IMR-90 (cell line): ENCODE measurements around the gene CFD. TPM values are rescaled to one million over a fixed set of nuclear protein-coding genes. Genes with fewer than 3 reads are reported as not detected.

Experiments
- ATAC-seq: fragments of 200-7000 bp; cut with Tn5 transposase; 2 replicates; pipeline ENCODE4 v1.9.1; 2020; ENCODE audit warnings: low read depth, mild to moderate bottlenecking, moderate library complexity
- BruUV-seq: library from RNA; stranded (reverse); fragments of 400-500 nt; replicated peaks from 2 replicates; lab custom pipeline; 2021; lab: Mats Ljungman, UMichigan
- CTCF ChIA-PET: fragments of 300-600 bp; formaldehyde crosslinking; extraction: SDS; loops from one replicate; lab custom pipeline; 2021; ENCODE audit warnings: antibody characterized with exemption; lab: Yijun Ruan, JAX
- POLR2A ChIA-PET: fragments of 300-600 bp; sonication (Branson Sonifier 250); formaldehyde crosslinking; loops from one replicate; lab custom pipeline; 2022; ENCODE audit warnings: antibody characterized with exemption; ENCODE audit not compliant: unreplicated experiment; lab: Charles Lee
- DNase-seq: peaks from one replicate; pipeline ENCODE4 v3.0.0; 2013
- H2AFZ ChIP-seq: replicated peaks from 2 replicates; pipeline ENCODE3; 2013; ENCODE audit warnings: low read length, mild to moderate bottlenecking; ENCODE audit not compliant: poor library complexity
- H2AK5ac ChIP-seq: 2 replicates; pipeline ENCODE4 v1.6.1; 2013; ENCODE audit warnings: low read depth, low read length, inconsistent platforms
- H2AK9ac ChIP-seq: replicated peaks from 2 replicates; pipeline ENCODE3; 2013; ENCODE audit warnings: mild to moderate bottlenecking, low read depth, low read length, moderate library complexity; ENCODE audit not compliant: poor library complexity
- H2BK120ac ChIP-seq: 2 replicates; pipeline ENCODE4 v1.6.1; 2013; ENCODE audit warnings: low read depth, low read length, inconsistent platforms
- H2BK15ac ChIP-seq: 3 replicates; pipeline ENCODE4 v1.6.1; 2013; ENCODE audit warnings: low read depth, low read length, inconsistent platforms
- H2BK20ac ChIP-seq: 2 replicates; pipeline ENCODE4 v1.6.1; 2013; ENCODE audit warnings: low read depth, mild to moderate bottlenecking, inconsistent platforms, low read length, moderate library complexity
- H2BK5ac ChIP-seq: 2 replicates; pipeline ENCODE4 v1.6.1; 2013; ENCODE audit warnings: mild to moderate bottlenecking, low read depth, low read length, inconsistent platforms; ENCODE audit not compliant: poor library complexity, severe bottlenecking
- H3K14ac ChIP-seq: replicated peaks from 2 replicates; pipeline ENCODE4 v1.6.1; 2013; ENCODE audit warnings: low read depth, low read length, inconsistent platforms
- H3K18ac ChIP-seq: 2 replicates; pipeline ENCODE4 v1.6.1; 2013; ENCODE audit warnings: low read depth, low read length, control low read depth
- H3K23ac ChIP-seq: 2 replicates; pipeline ENCODE4 v1.6.1; 2013; ENCODE audit warnings: low read depth, low read length, inconsistent platforms
- H3K27ac ChIP-seq: 2 replicates; pipeline ENCODE4 v1.5.1; 2013; ENCODE audit warnings: mild to moderate bottlenecking, control low read depth, low read length; ENCODE audit not compliant: insufficient read depth
- H3K27me3 ChIP-seq: 2 replicates; pipeline ENCODE4 v1.6.1; 2013; ENCODE audit warnings: low read length; ENCODE audit not compliant: control insufficient read depth, insufficient read depth
- H3K36me3 ChIP-seq: 2 replicates; pipeline ENCODE4 v1.6.1; 2013; ENCODE audit warnings: low read length, mixed read lengths; ENCODE audit not compliant: control insufficient read depth, insufficient read depth
- H3K4ac ChIP-seq: 2 replicates; pipeline ENCODE4 v1.6.1; 2013; ENCODE audit warnings: low read depth, low read length, inconsistent platforms
- H3K4me1 ChIP-seq: 2 replicates; pipeline ENCODE4 v1.6.1; 2013; ENCODE audit warnings: low read length, mixed read lengths; ENCODE audit not compliant: control insufficient read depth, insufficient read depth
- H3K4me2 ChIP-seq: 2 replicates; pipeline ENCODE4 v1.6.1; 2013; ENCODE audit warnings: low read depth, mild to moderate bottlenecking, control low read depth, low read length, moderate library complexity
- H3K4me3 ChIP-seq: 2 replicates; pipeline ENCODE4 v1.5.1; 2013; ENCODE audit warnings: low read depth, mild to moderate bottlenecking, control low read depth, low read length, moderate library complexity; ENCODE audit not compliant: insufficient read depth
- H3K56ac ChIP-seq: 2 replicates; pipeline ENCODE4 v1.6.1; 2013; ENCODE audit warnings: low read length, inconsistent platforms; ENCODE audit not compliant: insufficient read depth; ENCODE audit errors: extremely low read depth
- H3K79me1 ChIP-seq, 2 experiments: 2 replicates each; pipeline ENCODE4 v1.6.1; 2013; ENCODE audit warnings: low read length in 2 of 2, inconsistent platforms in 1 of 2, low read depth in 1 of 2
- H3K9ac ChIP-seq: 2 replicates; pipeline ENCODE4 v1.6.1; 2013; ENCODE audit warnings: low read depth, low read length, control low read depth
- H3K9me1 ChIP-seq: 2 replicates; pipeline ENCODE4 v1.6.1; 2013; ENCODE audit warnings: low read length, inconsistent platforms; ENCODE audit not compliant: insufficient read depth
- H3K9me3 ChIP-seq: 2 replicates; pipeline ENCODE4 v1.6.1; 2013; ENCODE audit warnings: low read length; ENCODE audit not compliant: control insufficient read depth, insufficient read depth
- H4K20me1 ChIP-seq: 2 replicates; pipeline ENCODE4 v1.6.1; 2013; ENCODE audit warnings: low read length, inconsistent platforms; ENCODE audit not compliant: insufficient read depth
- H4K5ac ChIP-seq: 2 replicates; pipeline ENCODE4 v1.6.1; 2013; ENCODE audit warnings: mild to moderate bottlenecking, low read depth, low read length, control low read depth
- H4K8ac ChIP-seq, 2 experiments: 2 replicates each; pipeline ENCODE4 v1.6.1; 2013; ENCODE audit warnings: low read depth in 2 of 2, low read length in 2 of 2, control low read depth in 1 of 2, inconsistent platforms in 1 of 2
- H4K91ac ChIP-seq: 2 replicates; pipeline ENCODE4 v1.6.1; 2013; ENCODE audit warnings: low read depth, low read length, inconsistent platforms; ENCODE audit not compliant: insufficient read depth
- BHLHE40 ChIP-seq: fragments of 150-350 bp; IDR thresholded peaks from 2 replicates; pipeline ENCODE4 v1.6.1; 2016; ENCODE audit warnings: mild to moderate bottlenecking, low read depth, low read length
- CEBPB ChIP-seq: IDR thresholded peaks from 2 replicates; pipeline ENCODE4 v1.6.1; 2012; ENCODE audit warnings: low read depth, low read length, improper control_type of control experiment
- CHD1 ChIP-seq: IDR thresholded peaks from 2 replicates; pipeline ENCODE4 v1.6.1; 2012; ENCODE audit warnings: low read depth, low read length, improper control_type of control experiment
- FOS ChIP-seq: fragments of 150-350 bp; IDR thresholded peaks from 2 replicates; pipeline ENCODE4 v1.6.1; 2016; ENCODE audit warnings: low read depth, low read length
- MAFK ChIP-seq: IDR thresholded peaks from 2 replicates; pipeline ENCODE4 v1.6.1; 2012; ENCODE audit warnings: low read depth, low read length, improper control_type of control experiment
- MAZ ChIP-seq: IDR thresholded peaks from 2 replicates; pipeline ENCODE4 v1.6.1; 2012; ENCODE audit warnings: low read depth, mild to moderate bottlenecking, low read length, improper control_type of control experiment, moderate library complexity, borderline replicate concordance
- MXI1 ChIP-seq: IDR thresholded peaks from 2 replicates; pipeline ENCODE4 v1.6.1; 2012; ENCODE audit warnings: low read depth, mild to moderate bottlenecking, low read length, moderate library complexity, borderline replicate concordance
- POLR2A ChIP-seq: IDR thresholded peaks from 2 replicates; pipeline ENCODE4 v1.6.1; 2012; ENCODE audit warnings: mild to moderate bottlenecking, low read depth, low read length
- RCOR1 ChIP-seq: IDR thresholded peaks from 2 replicates; pipeline ENCODE4 v1.6.1; 2012; ENCODE audit warnings: mild to moderate bottlenecking, low read length, improper control_type of control experiment; ENCODE audit not compliant: insufficient replicate concordance
- RFX5 ChIP-seq: IDR thresholded peaks from 2 replicates; pipeline ENCODE4 v1.8.0; 2012; ENCODE audit warnings: low read depth, mild to moderate bottlenecking, low read length, moderate library complexity
- SMC3 ChIP-seq: fragments of 150-350 bp; IDR thresholded peaks from 2 replicates; pipeline ENCODE4 v1.6.1; 2016; ENCODE audit warnings: low read depth, mild to moderate bottlenecking, antibody characterized with exemption, low read length, moderate library complexity
- WGBS, 2 experiments: methylation state at CpG; one replicate each; pipeline versions ENCODE4 v1.1.5 to v1.1.7; 2013; ENCODE audit warnings: missing lambda C conversion rate in 2 of 2; ENCODE audit not compliant: insufficient read length in 1 of 2; ENCODE audit errors: extremely low coverage in 2 of 2; 5-methylcytosine and 5-hydroxymethylcytosine counted together
- dilution Hi-C: fragments of 300-500 bp; cut with HindIII; formaldehyde crosslinking; loops from one replicate; pipeline ENCODE4 v1.14.3; 2018; ENCODE audit warnings: low sequenced_read_pairs; ENCODE audit not compliant: unreplicated experiment
- in situ Hi-C: fragments of 300-500 bp; cut with MboI; formaldehyde crosslinking; loops from 3 replicates; pipeline ENCODE4 v1.14.3; 2019; ENCODE audit warnings: low sequenced_read_pairs, inconsistent platforms, mixed read lengths
- intact Hi-C: fragments of 100-400 bp; cut with micrococcal nuclease; formaldehyde crosslinking; loops from 2 replicates; pipeline ENCODE4 v1.10.0; 2022
- polyA plus RNA-seq, 3 experiments: library from polyadenylated mRNA; depleted of rRNA; stranded (reverse); fragments of >200 nt; gene quantifications; 2 replicates each; pipeline ENCODE4 v1.2.3, GENCODE V29; 2012; ENCODE audit warnings: low replicate concordance in 1 of 3
- total RNA-seq: library from RNA; depleted of rRNA; stranded (reverse); fragments of >200 nt; gene quantifications from 2 replicates; pipeline ENCODE4 v1.2.3, GENCODE V29; 2012
- TF ChIP-seq, protein P1 (sequence below): fragments of 150-350 bp; IDR thresholded peaks from 2 replicates; pipeline ENCODE4 v1.6.1; 2016; ENCODE audit warnings: low read depth, mild to moderate bottlenecking, low read length, moderate library complexity, borderline replicate concordance
- TF ChIP-seq, protein P2 (sequence below): conservative IDR thresholded peaks from 2 replicates; pipeline ENCODE4 v1.5.1; 2012; ENCODE audit warnings: mild to moderate bottlenecking, low read depth, low read length, improper control_type of control experiment
- TF ChIP-seq, protein P3 (sequence below): fragments of 150-350 bp; IDR thresholded peaks from 2 replicates; pipeline ENCODE4 v1.6.1; 2017; ENCODE audit warnings: mild to moderate bottlenecking, antibody characterized with exemption, low read length, low read depth

CFD gene
- total and polyA plus RNA-seq, 2 of the 4 experiments (the other 2 are of a cell fraction), result 1.4 to 2.8 TPM

DNA sequence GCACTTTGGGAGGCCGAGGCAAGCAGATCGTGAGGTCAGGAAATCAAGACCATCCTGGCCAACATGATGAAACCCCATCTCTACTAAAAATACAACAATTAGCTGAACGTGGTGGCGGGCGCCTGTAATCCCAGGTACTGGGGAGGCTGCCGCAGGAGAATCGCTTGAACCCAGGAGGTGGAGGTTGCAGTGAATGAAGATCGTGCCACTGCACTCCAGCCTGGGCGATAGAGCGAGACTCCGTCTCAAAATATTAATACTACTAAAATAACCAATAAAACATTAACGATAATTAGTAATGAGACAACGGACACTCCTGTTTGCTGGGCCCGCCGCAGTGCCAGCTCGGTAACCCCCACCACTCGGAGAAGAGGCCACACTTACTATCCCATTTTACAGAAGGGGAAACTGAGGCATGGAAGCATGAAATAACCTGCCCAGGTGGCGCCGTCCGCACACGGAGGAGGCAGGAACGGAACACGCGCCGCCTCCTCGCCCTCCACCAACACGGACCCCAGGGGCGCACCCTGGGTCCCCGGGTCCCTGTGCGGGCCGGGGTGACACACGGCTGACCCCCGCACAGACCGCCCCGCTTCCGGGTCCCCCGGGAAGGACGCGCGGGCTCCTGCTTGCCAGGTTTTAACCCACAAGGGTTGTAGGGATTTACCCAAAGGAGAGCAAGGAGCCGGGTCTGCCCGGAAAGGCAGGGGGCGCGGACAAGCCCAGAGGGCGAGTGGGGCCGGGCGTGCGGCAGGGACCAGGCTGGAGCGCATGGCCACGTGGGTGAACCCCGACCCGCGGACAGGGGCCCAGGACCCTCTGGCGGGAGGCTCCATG is 52.0 kb downstream of the CFD start:
- Histone ChIP-seq H3K23ac (no peak overlapping the region), H3K4me2 (peak overlapping the region; percentile 40; the same call in 1 of the 2 replicates), H3K36me3 (peaks cover 2% of the 10 kb centered on the region; the same call in 1 of the 2 replicates), H2AK5ac (no peak overlapping the region), H3K27ac (no peak overlapping the region), H3K4me3 (peak overlapping the region; percentile 17; the same call in 1 of the 2 replicates), H3K56ac (no peak overlapping the region), H2BK120ac (no peak overlapping the region), H2AFZ (no peak overlapping the region), H2BK15ac (no peak overlapping the region), H4K20me1 (peaks cover 43% of the 10 kb centered on the region), H3K4ac (no peak overlapping the region), H3K14ac (no peak overlapping the region), H3K18ac (no peak overlapping the region), H3K9me1 (no peaks in the 10 kb centered on the region), H2BK5ac (no peak overlapping the region), H4K8ac (no peak overlapping the region), H2BK20ac (no peak overlapping the region), H3K79me1 (peaks cover 4 to 51% of the 10 kb centered on the region in 2 experiments; a peak in 3 of 4 replicates), H3K27me3 (no peaks in the 10 kb centered on the region), H3K9ac (no peak overlapping the region), H3K9me3 (no peaks in the 10 kb centered on the region), H3K4me1 (peaks cover 8% of the 10 kb centered on the region), H4K91ac (no peak overlapping the region), H2AK9ac (peak overlapping the region; percentile 65), H4K5ac (no peak overlapping the region)
- ATAC-seq (no peak), DNase-seq (no peak)
- in situ Hi-C loops (no loop called here), dilution Hi-C loops (no loop called here), intact Hi-C loops (loop anchor here (5.0 kb wide), 2 partner anchors 44 to 249 kb away; partner anchors contain the start of gene RNF126)
- ChIA-PET CTCF (no interaction called here), POLR2A (no interaction called here)
- BruUV-seq, result no TSS peak
- WGBS, 2 experiments, result 63% methylated on average over 17 of the region's 54 CpGs; no CpG with 5 or more reads in 1 of the 2 experiments
- TF ChIP-seq, protein P1, sequence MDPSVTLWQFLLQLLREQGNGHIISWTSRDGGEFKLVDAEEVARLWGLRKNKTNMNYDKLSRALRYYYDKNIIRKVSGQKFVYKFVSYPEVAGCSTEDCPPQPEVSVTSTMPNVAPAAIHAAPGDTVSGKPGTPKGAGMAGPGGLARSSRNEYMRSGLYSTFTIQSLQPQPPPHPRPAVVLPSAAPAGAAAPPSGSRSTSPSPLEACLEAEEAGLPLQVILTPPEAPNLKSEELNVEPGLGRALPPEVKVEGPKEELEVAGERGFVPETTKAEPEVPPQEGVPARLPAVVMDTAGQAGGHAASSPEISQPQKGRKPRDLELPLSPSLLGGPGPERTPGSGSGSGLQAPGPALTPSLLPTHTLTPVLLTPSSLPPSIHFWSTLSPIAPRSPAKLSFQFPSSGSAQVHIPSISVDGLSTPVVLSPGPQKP, result no peak
- TF ChIP-seq, protein P2, sequence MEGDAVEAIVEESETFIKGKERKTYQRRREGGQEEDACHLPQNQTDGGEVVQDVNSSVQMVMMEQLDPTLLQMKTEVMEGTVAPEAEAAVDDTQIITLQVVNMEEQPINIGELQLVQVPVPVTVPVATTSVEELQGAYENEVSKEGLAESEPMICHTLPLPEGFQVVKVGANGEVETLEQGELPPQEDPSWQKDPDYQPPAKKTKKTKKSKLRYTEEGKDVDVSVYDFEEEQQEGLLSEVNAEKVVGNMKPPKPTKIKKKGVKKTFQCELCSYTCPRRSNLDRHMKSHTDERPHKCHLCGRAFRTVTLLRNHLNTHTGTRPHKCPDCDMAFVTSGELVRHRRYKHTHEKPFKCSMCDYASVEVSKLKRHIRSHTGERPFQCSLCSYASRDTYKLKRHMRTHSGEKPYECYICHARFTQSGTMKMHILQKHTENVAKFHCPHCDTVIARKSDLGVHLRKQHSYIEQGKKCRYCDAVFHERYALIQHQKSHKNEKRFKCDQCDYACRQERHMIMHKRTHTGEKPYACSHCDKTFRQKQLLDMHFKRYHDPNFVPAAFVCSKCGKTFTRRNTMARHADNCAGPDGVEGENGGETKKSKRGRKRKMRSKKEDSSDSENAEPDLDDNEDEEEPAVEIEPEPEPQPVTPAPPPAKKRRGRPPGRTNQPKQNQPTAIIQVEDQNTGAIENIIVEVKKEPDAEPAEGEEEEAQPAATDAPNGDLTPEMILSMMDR, result no peak
- TF ChIP-seq POLR2A, result no peak
- no peak for TF ChIP-seq MXI1
- no peak for TF ChIP-seq SMC3
- TF ChIP-seq MAZ, result no peak
- no peak for TF ChIP-seq FOS
- TF ChIP-seq RCOR1, result no peak
- no peak for TF ChIP-seq BHLHE40
- no peak for TF ChIP-seq CEBPB
- TF ChIP-seq, protein P3, sequence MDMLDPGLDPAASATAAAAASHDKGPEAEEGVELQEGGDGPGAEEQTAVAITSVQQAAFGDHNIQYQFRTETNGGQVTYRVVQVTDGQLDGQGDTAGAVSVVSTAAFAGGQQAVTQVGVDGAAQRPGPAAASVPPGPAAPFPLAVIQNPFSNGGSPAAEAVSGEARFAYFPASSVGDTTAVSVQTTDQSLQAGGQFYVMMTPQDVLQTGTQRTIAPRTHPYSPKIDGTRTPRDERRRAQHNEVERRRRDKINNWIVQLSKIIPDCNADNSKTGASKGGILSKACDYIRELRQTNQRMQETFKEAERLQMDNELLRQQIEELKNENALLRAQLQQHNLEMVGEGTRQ, result no peak
- TF ChIP-seq RFX5, result no peak
- TF ChIP-seq CHD1, result no peak
- TF ChIP-seq MAFK, result no peak
